ENCODE measurements around the gene DACT3. TPM values are rescaled to one million over a fixed set of nuclear protein-coding genes. Genes with fewer than 3 reads are reported as not detected.
A peak's percentile ranks its signal among the peaks of the same experiment; 100 is the strongest.

The DACT3 gene
- total and polyA plus RNA-seq, 2 experiments from 2014 or later, result 0.78 to 2.6 TPM

DNA sequence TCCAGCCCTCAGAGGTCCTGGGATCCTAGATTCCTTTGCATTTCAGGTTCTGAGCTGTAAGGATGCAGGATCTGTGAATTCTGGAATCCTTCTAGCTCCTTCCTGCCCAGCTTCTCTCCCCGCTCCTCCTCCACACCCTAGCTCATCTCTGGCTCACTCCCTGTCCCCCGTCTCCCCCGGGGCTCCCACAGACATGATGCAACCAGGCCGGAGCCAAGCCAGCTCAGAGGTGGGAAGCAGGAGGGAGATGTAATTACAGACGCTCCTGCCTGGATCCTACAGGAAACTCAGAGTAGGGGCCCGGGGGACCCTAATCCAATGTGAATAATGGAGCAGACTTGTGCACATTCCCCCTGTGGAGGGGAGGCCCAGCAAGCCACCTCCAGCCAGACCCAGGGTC, 29.5 kb downstream of the DACT3 start (continued):
- TF ChIP-seq, protein P1, sequence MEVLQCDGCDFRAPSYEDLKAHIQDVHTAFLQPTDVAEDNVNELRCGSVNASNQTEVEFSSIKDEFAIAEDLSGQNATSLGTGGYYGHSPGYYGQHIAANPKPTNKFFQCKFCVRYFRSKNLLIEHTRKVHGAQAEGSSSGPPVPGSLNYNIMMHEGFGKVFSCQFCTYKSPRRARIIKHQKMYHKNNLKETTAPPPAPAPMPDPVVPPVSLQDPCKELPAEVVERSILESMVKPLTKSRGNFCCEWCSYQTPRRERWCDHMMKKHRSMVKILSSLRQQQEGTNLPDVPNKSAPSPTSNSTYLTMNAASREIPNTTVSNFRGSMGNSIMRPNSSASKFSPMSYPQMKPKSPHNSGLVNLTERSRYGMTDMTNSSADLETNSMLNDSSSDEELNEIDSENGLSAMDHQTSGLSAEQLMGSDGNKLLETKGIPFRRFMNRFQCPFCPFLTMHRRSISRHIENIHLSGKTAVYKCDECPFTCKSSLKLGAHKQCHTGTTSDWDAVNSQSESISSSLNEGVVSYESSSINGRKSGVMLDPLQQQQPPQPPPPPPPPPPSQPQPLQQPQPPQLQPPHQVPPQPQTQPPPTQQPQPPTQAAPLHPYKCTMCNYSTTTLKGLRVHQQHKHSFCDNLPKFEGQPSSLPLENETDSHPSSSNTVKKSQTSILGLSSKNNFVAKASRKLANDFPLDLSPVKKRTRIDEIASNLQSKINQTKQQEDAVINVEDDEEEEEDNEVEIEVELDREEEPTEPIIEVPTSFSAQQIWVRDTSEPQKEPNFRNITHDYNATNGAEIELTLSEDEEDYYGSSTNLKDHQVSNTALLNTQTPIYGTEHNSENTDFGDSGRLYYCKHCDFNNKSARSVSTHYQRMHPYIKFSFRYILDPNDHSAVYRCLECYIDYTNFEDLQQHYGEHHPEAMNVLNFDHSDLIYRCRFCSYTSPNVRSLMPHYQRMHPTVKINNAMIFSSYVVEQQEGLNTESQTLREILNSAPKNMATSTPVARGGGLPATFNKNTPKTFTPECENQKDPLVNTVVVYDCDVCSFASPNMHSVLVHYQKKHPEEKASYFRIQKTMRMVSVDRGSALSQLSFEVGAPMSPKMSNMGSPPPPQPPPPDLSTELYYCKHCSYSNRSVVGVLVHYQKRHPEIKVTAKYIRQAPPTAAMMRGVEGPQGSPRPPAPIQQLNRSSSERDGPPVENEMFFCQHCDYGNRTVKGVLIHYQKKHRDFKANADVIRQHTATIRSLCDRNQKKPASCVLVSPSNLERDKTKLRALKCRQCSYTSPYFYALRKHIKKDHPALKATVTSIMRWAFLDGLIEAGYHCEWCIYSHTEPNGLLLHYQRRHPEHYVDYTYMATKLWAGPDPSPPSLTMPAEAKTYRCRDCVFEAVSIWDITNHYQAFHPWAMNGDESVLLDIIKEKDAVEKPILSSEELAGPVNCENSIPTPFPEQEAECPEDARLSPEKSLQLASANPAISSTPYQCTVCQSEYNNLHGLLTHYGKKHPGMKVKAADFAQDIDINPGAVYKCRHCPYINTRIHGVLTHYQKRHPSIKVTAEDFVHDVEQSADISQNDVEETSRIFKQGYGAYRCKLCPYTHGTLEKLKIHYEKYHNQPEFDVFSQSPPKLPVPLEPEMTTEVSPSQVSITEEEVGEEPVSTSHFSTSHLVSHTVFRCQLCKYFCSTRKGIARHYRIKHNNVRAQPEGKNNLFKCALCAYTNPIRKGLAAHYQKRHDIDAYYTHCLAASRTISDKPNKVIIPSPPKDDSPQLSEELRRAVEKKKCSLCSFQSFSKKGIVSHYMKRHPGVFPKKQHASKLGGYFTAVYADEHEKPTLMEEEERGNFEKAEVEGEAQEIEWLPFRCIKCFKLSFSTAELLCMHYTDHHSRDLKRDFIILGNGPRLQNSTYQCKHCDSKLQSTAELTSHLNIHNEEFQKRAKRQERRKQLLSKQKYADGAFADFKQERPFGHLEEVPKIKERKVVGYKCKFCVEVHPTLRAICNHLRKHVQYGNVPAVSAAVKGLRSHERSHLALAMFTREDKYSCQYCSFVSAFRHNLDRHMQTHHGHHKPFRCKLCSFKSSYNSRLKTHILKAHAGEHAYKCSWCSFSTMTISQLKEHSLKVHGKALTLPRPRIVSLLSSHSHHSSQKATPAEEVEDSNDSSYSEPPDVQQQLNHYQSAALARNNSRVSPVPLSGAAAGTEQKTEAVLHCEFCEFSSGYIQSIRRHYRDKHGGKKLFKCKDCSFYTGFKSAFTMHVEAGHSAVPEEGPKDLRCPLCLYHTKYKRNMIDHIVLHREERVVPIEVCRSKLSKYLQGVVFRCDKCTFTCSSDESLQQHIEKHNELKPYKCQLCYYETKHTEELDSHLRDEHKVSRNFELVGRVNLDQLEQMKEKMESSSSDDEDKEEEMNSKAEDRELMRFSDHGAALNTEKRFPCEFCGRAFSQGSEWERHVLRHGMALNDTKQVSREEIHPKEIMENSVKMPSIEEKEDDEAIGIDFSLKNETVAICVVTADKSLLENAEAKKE (CRISPR knock-in tag; IDR thresholded peaks at IDR 0.05), result no peak

DNA sequence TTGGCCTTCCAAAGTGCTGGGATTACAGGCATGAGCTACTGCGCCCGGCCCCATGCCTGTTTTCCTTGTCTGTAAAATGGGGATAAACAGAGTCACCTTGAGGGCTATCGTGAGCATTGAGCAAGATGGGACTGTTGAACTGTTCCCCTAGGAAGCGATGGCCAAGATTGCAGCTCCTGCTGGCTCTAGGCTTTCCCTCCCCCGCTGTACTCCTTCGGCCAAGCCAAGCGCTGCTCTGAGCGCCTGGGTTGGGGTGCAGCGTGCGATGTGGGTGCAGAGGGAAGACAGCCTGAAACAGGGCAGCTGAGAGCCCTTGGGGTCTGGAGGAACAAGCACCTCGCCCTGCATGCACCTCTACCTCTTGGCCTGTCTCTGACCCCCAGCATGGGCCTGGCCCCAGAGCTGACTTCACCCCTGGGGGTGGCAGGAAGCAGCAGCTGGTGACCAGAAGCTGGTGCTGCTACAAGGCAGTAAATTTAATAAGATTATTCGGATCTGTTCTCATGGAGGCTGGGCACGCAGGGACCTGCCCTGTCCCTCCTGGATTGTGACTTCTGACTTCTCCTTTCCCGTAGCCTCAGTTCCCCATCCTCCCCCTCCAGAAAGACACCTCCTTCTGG, 30.3 kb downstream of the DACT3 start:
- Histone ChIP-seq H3F3A (replicated peaks; ENCODE audit: low read depth) (0 out of 2 replicates have a peak, but pooled peaks cover 2% of the 10 kb centered on the region), H3K27me3 (ENCODE audit: insufficient read depth) (peaks cover 29% of the 10 kb centered on the region), H3K4me3 (0 out of 2 replicates have a peak overlapping the region, but pooled peaks have one; percentile 17), H3K27ac (ENCODE audit: low read depth) (no peak overlapping the region), H3K36me3 (ENCODE audit: insufficient read depth) (no peaks in the 10 kb centered on the region), H3K9me2 (ENCODE audit: insufficient read depth) (no peaks in the 10 kb centered on the region), H3K4me1 (ENCODE audit: insufficient read depth) (peaks cover 21% of the 10 kb centered on the region), H3K4me2 (peak overlapping the region; percentile 51), H2AFZ (peak overlapping the region; percentile 94), H3K79me2 (replicated peaks; ENCODE audit: insufficient read depth) (no peaks in the 10 kb centered on the region), H4K20me1 (replicated peaks; ENCODE audit: insufficient read depth) (no peaks in the 10 kb centered on the region; the same call in 1 of the 2 replicates)
- Mint-ChIP-seq H3K9me3 (no peaks in the 10 kb centered on the region), H3K4me1 (peaks cover 23% of the 10 kb centered on the region), H3K27ac (no peak overlapping the region), H3K4me3 (no peak overlapping the region; the same call in 2 of the 3 replicates), H3K36me3 (ENCODE audit: low read depth) (no peaks in the 10 kb centered on the region), H3K27me3 (ENCODE audit: insufficient read depth, low read depth, poor library complexity) (peaks cover 39% of the 10 kb centered on the region)
- DNase-seq (ENCODE audit: low spot score) (no peak), ATAC-seq (no peak)
- no peak for TF ChIP-seq EZH2phosphoT487 (IDR thresholded peaks at IDR 0.05; ENCODE audit: unreplicated experiment)
- no peak for TF ChIP-seq EZH2 (IDR thresholded peaks at IDR 0.05; ENCODE audit: low read depth, unreplicated experiment)
- no peak for TF ChIP-seq ZNF114 (CRISPR knock-in tag; IDR thresholded peaks at IDR 0.05)
- no peak for TF ChIP-seq NANOG (IDR thresholded peaks at IDR 0.05; ENCODE audit: borderline replicate concordance)
- no peak for TF ChIP-seq ZNF331 (CRISPR knock-in tag; IDR thresholded peaks at IDR 0.05; ENCODE audit: low read depth)
- TF ChIP-seq, protein P2, sequence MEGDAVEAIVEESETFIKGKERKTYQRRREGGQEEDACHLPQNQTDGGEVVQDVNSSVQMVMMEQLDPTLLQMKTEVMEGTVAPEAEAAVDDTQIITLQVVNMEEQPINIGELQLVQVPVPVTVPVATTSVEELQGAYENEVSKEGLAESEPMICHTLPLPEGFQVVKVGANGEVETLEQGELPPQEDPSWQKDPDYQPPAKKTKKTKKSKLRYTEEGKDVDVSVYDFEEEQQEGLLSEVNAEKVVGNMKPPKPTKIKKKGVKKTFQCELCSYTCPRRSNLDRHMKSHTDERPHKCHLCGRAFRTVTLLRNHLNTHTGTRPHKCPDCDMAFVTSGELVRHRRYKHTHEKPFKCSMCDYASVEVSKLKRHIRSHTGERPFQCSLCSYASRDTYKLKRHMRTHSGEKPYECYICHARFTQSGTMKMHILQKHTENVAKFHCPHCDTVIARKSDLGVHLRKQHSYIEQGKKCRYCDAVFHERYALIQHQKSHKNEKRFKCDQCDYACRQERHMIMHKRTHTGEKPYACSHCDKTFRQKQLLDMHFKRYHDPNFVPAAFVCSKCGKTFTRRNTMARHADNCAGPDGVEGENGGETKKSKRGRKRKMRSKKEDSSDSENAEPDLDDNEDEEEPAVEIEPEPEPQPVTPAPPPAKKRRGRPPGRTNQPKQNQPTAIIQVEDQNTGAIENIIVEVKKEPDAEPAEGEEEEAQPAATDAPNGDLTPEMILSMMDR (conservative IDR thresholded peaks at IDR 0.05; ENCODE audit: low read depth in 2 of 2), result no peak
- no peak for TF ChIP-seq JUNB (IDR thresholded peaks at IDR 0.05; ENCODE audit: unreplicated experiment)
- TF ChIP-seq, protein P3, sequence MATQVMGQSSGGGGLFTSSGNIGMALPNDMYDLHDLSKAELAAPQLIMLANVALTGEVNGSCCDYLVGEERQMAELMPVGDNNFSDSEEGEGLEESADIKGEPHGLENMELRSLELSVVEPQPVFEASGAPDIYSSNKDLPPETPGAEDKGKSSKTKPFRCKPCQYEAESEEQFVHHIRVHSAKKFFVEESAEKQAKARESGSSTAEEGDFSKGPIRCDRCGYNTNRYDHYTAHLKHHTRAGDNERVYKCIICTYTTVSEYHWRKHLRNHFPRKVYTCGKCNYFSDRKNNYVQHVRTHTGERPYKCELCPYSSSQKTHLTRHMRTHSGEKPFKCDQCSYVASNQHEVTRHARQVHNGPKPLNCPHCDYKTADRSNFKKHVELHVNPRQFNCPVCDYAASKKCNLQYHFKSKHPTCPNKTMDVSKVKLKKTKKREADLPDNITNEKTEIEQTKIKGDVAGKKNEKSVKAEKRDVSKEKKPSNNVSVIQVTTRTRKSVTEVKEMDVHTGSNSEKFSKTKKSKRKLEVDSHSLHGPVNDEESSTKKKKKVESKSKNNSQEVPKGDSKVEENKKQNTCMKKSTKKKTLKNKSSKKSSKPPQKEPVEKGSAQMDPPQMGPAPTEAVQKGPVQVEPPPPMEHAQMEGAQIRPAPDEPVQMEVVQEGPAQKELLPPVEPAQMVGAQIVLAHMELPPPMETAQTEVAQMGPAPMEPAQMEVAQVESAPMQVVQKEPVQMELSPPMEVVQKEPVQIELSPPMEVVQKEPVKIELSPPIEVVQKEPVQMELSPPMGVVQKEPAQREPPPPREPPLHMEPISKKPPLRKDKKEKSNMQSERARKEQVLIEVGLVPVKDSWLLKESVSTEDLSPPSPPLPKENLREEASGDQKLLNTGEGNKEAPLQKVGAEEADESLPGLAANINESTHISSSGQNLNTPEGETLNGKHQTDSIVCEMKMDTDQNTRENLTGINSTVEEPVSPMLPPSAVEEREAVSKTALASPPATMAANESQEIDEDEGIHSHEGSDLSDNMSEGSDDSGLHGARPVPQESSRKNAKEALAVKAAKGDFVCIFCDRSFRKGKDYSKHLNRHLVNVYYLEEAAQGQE (IDR thresholded peaks at IDR 0.05; ENCODE audit: unreplicated experiment), result no peak
- TF ChIP-seq, protein P4, sequence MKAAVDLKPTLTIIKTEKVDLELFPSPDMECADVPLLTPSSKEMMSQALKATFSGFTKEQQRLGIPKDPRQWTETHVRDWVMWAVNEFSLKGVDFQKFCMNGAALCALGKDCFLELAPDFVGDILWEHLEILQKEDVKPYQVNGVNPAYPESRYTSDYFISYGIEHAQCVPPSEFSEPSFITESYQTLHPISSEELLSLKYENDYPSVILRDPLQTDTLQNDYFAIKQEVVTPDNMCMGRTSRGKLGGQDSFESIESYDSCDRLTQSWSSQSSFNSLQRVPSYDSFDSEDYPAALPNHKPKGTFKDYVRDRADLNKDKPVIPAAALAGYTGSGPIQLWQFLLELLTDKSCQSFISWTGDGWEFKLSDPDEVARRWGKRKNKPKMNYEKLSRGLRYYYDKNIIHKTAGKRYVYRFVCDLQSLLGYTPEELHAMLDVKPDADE (IDR thresholded peaks at IDR 0.05), result no peak

Measured in GM23338 (cell line).